ENCODE measurements around the gene CASP7.
"Not testable (repeated sequence)": the region's sequence is repeated elsewhere in the genome, so short reads cannot be mapped to it uniquely, and the experiment has no call there.

CASP7 gene

DNA sequence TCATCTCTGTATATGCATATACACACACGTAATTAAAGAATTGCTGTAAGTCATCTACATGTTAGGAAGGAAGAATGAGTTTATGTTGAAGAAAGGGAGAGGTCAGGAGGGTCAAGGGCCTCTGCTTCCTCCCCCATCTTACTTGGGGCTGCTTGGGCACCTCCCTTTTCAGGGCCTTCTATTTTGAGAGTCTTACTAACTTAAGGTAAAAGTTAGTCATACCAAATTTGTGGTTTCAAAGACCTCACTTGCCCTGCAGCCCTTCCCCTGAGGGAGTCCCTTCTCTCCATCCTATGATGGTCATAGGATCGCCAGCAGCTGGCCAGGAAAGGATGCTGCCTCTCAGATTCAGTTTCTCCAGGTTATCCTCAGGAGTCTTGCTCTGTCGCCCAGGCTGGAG, 74.4 kb downstream of the CASP7 start:
- no peak for DNase-seq (ENCODE audit: low read depth)

DNA sequence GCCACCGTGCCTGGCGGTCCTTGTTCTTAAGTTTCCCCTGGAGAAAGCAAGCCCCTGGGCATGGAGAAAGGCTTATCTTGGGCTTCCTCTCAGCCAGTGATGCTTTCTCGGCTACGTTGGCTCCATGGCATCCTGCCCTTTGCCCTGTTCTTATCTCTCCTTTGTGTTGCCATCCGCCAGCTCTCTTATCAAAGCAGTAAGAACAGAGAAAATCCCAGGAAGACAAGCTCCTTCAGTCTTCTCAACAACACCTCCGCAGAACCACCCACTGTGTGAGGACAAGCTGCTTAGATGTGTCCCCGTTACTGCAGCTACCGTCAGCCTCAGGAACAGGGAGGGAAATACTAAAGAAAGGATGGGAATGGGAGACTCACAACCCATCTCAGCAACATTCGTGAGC, 75.1 kb downstream of the CASP7 start:
- no peak for DNase-seq (ENCODE audit: low read depth)

DNA sequence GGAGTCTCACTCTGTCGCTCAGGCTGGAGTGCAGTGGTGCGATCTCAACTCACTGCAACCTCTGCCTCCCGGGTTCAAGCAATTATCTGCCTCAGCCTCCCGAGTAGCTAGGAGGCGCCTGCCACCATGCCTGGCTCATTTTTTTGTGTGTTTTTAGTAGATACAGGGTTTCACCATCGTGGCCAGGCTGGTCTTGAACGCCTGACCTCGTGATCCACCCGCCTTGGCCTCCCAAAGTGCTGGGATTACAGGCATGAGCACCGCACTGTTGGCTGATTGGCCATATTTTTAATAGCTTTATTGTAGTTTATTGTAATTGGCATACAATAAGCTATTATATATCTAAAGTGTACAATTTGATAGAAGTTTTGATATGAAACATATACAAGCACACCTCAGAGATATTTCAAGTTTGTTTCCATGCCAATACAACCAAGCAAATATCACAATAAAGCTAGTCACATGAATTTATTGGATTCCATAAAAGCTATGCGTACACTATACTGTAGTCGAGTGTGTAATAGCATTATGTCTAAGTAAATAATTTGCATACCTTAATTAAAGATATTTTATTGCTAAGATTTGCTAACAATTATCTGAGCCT, 77.3 kb downstream of the CASP7 start:
- DNase-seq (ENCODE audit: low read depth), result no peak

DNA sequence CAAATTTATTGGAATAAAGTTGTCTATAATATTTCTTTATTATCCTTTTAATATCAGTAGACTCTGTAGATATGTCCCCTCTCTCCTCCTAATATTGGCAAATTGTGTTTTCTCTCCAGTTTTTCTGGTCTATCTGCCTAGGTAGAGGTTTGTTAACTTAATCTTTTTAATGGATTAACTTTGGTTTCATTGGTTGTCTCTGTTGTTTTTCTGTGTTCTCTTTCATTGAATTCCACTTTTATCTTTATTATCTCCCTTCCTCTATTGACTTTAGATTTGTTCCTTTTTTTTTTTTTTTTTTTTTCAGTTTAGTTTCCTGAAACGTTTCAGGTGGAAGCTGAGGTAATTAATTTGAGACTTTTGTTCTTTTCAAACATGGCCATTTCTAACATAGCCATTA, 82.4 kb downstream of the CASP7 start:
- DNase-seq (ENCODE audit: low read depth), result no peak

DNA sequence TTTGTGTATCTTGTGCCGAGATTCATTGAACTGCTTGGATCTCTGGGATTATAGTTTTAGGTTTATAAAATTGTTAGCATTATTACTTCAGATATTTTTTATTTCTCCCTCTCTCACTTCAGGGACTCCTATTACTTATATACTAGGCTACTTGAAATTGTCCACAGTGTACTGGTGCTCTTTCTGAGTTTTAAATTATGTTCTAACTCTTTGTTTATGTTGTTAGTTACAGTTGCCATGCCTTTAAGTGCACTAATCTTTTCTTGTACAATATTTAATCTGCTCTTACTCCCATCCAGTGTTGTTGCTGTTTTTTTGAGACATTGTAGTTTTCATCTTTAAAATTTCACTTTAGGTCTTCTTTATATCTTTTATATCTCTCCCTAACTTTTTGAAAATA, 84.9 kb downstream of the CASP7 start:
- no peak for DNase-seq (ENCODE audit: low read depth)

DNA sequence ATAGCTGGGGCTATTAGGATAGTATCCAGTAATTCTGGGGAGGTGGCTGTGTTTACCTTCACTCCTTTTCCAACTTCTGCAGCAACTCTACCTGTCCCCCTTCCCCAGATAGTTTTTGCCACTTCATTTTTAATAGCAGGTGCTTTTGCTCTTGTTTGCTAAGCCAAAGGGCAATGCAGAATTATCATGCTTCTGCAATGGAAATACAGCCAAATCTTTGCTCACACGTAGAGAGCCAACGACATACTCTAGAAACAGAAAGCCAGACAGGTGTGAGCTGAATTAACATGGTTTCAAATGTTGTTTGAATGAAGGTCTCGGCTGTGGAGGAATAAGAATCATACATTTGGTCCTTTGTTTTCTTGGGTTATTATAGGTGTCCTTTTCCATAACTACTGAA, 86.2 kb downstream of the CASP7 start:
- DNase-seq (ENCODE audit: low read depth), result no peak

DNA sequence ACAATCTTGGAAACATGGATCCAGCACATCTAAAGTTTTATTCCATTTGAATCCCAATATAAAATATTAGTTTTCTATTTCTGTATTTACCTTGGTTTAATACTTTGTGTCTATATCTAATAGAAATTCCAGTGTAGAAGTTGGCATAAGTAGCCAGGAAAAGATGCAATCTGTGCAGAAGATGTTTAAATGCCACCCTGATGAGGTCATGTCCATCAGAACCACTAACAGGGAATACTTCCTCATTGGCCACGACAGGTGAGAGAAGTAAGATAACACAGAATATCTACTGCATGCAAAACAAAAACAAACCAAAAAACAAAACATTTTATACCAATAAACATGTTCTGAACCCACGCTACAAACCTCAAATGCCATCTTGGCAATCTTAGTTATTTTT, 87.5 kb downstream of the CASP7 start:
- no peak for DNase-seq (ENCODE audit: low read depth)

DNA sequence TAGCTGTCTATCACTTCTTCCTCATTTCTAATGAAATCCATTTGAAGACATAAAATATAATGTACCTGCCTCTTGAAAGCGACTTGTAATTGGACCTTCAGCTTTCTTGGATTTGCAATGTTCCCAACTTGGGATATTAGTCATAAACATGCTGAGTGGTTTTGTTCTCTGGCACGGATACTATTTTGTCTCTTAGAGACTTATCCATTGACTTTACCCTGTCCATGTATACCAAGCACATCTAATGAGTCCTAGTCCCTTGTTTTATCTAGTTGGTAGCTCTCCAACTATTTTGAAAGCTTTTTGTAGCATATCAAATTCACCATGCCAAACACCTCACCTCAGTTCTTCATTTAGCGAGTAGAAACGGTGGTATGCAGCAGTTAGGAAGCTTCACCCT, 90.6 kb downstream of the CASP7 start:
- no peak for DNase-seq (ENCODE audit: low read depth)

DNA sequence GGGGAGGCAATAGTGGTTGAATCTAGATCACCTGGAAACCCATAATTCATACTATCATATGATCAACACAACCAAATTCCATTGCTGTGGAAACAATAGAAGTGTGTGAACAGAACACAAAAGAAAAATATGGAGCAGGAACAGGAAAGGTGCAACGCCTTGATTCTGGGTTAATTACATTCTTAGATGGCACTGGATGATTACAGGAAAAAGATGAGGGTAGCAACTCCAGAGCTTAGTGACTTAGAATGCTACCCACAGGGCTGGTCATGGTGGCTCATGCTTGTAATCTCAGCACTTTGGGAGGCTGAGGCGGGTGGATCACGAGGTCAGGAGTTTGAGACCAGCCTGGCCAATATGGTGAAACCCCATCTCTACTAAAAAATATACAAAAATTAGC, 91.4 kb downstream of the CASP7 start:
- not testable (repeated sequence) for DNase-seq (ENCODE audit: low read depth)

DNA sequence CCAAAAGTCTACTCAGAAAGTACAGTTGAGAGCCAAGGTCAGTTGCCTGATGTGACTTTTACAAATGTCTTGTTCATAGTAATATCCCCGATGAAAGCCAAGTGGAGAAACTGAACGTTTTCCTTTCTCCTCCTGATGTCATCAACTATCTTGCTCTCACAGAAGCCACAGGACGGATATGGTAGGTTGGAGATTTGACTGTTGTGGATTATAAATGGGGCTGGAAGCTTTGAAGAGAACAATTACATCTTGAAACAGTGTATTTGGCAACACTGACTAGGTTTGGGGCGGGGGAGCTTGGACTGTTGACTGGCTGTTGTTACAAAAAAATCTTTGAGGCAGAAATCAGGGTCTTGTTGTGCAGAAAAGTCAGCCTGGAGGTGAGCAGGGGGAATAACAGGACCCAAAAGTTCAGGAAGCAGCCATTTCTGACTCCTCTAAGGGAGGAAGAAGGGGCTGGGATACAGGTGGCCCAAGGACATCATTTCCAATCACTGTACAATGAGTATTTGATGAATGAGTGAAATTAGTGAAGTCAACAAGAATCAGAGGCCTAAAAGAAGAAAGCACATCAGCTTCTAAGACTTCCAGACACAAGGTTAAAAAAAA, 96.1 kb downstream of the CASP7 start:
- no peak for DNase-seq (ENCODE audit: low read depth)

DNA sequence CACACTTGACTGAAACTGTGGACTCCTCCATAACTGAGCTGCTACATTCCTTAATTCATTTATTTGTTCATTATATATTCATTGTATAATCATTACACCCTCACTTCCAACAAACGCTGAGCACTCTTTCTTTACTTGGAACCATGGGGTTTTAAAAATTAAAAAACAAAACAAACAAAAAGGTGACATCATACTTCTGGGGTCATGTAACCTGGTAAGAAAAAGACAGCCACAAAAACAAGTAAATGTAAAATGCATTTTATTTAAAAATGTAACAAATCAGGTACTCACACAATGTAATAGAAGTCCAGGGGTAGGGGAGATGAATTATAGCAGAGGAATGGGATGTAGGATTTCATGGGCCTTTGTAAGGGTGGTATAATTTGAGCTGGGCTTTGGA, 96.8 kb downstream of the CASP7 start:
- no peak for DNase-seq (ENCODE audit: low read depth)
